Adipose tissue (tissue), 3 donors: ENCODE data around the gene LRRC4C. TPM values are rescaled to one million over a fixed set of nuclear protein-coding genes. Genes with fewer than 3 reads are reported as not detected.

Experiments
- H3K27ac ChIP-seq: one replicate; pipeline ENCODE4 v1.5.1; 2013; ENCODE audit warnings: low read depth, low read length
- WGBS, 3 donors: extraction: QIAGEN DNeasy Blood & Tissue Kit; methylation state at CpG; one replicate each; pipeline ENCODE4 v1.1.7; 2013; 5-methylcytosine and 5-hydroxymethylcytosine counted together
- polyA plus RNA-seq, 3 donors: library from polyadenylated mRNA; stranded (reverse); fragments of 200-250 nt; gene quantifications; one replicate each; pipeline ENCODE4 v1.2.3, GENCODE V29; 2013
- donor health status: healthy with polysubstance abuse.
- donor health status: Bipolar disorder and iron deficiency.
- donor health status: healthy.

Gene LRRC4C
- 1 to 10 TPM in 1 of 3 donors, under 1 TPM in 2; 0.06 to 1.1 (median 0.74) TPM for polyA plus RNA-seq

DNA sequence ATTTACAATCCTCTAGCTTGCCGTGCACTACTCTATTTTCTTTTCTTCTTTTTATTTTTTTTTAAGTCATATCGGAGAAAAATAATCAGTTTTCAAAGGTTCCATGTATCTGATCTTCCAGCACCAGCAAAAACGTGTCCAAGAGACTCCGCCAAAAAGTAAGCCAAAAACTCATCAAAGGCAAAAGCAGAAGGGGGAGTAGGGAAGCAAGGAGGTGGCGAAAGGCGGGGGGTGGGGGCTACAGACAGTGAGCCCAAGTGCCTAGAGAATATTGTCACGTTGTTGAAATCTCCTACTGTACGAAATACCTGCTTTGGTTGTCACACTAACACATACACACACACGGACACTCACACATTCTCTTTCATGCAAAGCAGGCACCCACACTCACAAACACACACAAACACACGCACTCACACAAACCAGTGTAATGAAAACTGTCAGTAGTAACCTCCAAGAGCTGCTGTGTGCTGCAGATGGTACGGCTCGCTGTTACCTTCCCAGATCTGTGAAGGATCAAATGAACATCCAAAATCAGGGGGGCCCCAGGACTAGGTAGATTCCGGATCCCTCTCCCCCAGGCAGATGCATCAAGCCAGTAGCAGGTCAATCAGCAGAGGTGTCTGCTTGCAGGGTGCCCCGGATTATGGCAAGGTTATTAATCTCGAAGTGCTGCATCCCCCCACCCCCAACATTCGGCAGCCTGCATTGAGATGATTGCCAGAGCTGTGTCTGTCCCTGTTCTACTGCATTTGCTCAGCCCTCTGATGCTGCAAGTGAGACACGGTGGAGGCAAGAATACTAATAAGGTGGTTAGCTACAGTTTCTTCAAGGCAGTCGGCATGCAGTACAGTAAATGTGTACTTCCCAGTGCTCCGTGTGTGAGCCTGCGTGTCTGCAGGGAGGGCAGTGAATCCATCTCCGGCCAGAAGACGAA is at the start of gene LRRC4C:
LRRC4C (minus strand) TSS at position 188 of the 937 bp plus-strand sequence.
- H3K27ac ChIP-seq: no peak within 1 kb of the TSS
- WGBS, 3 donors: 4 to 10% (median 6%) methylated on average over 22 of the region's 22 CpGs

DNA sequence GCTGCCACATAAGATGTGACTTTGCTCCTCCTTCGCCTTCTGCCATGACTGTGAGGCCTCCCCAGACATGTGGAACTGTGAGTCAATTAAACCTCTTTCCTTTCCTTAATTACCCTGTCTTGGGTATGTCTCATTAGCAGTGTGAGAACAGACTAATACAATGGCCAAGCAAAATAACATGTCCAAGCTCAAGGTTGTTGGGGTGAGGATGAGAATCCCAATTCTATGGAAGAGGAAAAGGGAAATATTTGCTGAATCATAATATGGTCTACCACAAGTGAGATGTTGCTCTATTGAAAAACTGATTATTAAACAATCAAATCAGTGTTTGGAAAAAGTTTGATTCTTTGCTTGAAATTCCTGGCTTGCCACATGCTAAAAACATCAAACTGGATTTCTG is 48.7 kb upstream of the LRRC4C start:
- 72 to 89% (median 77%) methylated on average over 1 of the region's 1 CpG for WGBS, 3 donors
- H3K27ac ChIP-seq: no peak overlapping the region

DNA sequence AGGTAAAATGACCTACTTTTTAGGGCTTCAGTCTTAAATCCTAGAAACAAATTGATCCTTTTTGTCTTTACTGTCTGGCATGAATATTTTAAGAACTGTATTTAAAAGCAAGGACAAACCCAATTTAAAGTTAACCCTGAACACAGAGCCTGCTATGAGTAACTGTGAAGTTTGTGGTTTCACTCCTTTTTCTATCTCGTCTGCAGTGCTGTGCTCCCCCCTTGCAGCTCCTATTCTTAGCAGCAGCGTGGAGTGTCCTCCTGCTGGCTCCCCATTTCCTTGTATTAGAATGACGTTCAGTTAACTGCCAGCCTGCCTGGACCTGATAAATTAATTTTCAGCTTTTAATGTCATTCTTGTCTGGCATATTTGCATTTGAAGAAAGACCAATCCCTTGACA is 40.0 kb upstream of the LRRC4C start:
- 21 to 26% (median 23%) methylated on average over 3 of the region's 3 CpGs for WGBS, 3 donors
- H3K27ac ChIP-seq: no peak overlapping the region

DNA sequence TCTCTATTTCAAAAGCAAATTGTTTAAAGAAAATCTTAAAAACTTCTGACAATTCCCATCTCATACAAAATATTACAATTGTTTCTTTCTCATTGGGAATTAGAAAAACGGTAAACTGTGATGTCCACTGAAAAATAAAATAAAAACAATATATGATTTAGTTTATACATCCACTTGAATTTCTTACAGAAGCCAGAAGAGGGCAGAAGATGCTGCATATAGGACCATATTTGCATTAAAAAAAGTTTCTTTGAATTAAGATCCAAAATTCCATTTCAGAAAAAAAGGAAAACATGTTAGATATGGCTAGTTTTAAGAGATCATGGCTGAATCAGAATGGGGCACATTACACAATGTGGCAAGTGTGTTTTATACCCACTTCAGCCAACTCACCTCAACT is 39.3 kb upstream of the LRRC4C start:
- 0 to 5% (median 2%) methylated on average over 1 of the region's 1 CpG for WGBS, 3 donors

DNA sequence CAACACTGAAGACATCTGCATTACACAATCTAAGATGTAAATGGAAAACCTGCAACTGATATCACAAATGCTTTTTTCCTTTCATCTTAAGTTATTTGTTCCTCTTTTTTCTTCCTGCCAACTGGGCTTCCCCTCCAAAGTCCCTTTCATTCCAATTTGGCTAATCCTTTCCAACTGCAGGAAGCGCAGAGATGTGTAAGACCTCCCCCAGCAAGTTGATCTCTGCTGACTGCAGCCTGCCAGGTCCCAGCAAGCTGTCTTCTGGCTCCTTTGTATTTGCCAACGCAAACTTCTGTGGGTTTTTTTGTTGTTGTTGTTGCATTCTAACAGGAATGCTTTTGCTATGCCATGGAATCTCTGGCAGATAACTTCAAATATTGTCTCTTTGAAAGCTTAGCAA is 38.5 kb upstream of the LRRC4C start:
- WGBS, 3 donors: 4 to 10% (median 5%) methylated on average over 2 of the region's 2 CpGs
- H3K27ac ChIP-seq: no peak overlapping the region

More for the DNA sequence above, 39.3 kb upstream of the LRRC4C start:
- H3K27ac ChIP-seq: no peak overlapping the region

DNA sequence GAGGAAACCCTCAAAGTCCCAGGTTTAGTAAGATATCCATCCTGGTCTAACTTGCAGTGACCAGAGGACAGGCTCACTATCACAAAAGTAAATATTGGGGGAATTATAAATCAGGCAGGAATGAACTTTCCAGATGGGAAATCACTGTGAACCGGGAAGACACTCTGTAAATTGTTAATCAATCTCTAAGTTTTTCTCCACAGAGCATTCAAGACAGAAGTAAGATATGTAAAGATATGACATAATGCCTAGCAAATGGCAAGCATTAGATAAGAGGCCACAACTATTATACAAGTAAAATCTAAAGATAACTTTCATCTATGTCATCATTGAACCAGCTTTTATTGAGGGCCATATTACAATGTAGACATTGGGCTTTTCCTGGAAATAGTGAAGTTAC is 35.3 kb upstream of the LRRC4C start:
- 14 to 53% (median 35%) methylated on average over 1 of the region's 1 CpG for WGBS, 3 donors
- no peak overlapping the region for H3K27ac ChIP-seq

DNA sequence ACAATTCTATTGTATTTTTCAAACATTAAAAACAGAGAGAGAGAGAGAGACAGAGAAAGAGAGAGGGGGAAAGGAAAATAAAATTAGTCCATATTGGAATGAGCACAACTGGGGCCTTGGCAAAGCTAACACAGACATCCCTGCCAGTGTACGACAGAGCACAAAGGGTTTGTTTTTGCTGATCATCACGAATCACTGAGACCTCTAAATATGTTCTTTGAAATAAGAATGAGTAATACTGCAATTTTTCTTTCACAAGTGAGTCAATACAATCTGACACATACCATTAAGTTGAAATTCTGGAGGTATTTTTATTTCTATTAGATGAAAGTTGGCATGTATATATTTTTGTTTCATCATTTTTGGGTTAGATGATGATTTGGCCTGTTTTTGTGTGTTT is 27.0 kb upstream of the LRRC4C start:
- no peak overlapping the region for H3K27ac ChIP-seq
- 27 to 69% (median 59%) methylated on average over 2 of the region's 2 CpGs for WGBS, 3 donors

DNA sequence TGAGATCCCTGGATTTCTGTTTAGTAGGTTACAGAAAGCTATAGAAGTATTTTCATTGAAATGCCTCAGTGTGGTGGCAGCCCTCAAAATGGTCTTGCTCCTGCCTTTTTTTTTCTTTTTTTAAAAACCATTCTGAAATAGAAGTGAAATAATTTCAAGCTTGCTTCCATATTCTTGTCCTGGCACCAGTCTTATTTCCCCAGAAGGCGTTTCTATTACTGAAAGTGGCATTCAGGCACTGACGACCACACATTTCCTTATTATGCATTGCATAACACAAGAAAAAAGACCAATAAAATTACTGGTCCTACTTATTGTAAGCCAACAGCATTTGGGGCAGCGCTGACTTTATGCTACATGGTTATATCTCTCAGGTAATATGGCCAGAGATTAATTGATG is 24.5 kb upstream of the LRRC4C start:
- no peak overlapping the region for H3K27ac ChIP-seq
- 28 to 41% (median 36%) methylated on average over 3 of the region's 3 CpGs for WGBS, 3 donors

DNA sequence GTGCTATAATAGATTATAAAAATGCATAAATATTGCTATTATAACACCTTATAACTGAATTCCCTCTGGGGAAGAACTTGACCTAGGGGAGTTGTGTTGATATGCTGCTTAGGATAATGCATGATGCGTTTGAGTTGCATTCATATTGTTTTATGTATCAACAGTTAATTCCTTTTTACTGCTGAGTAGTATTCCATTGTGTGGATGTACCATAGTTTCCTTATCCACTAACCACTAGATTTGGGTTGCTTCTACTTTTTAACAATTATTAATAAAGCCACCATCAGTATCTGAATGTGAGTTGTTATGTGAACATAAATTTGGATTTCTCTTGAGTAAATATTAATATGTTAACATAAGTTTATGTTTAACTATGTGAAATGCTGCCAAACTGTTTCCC is 19.7 kb upstream of the LRRC4C start:
- WGBS, 3 donors: 71 to 79% (median 75%) methylated on average over 1 of the region's 1 CpG
- H3K27ac ChIP-seq: no peak overlapping the region

DNA sequence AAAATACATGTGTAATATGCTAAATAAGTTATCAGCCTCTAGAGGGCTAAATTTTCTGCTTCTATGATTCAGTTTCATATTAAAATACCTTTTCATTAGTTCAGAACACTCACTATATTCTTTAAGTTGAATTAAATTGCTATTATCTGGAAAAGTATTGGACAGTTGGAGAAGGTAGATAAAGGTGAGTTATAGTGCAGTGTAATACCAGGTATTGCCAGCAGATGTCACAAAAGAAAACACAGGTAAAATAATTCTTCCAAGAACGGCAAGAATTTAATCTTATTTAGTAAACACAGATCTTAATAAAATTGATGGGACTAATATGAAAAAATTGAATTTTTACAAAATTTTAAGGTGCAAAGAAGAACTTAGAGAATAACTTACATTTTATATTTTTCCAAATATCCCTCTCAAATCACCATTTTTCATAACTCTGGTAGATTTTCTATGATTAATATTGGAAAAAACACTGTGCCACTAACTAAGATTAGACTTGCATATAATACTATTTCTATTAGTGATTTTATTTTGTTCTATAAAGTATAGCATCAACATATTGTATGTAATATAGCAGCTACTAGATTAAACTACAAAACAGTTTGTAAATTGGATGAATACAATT is 1.7 kb upstream of the LRRC4C start:
- 0 to 12% (median 6%) methylated on average over 1 of the region's 1 CpG for WGBS, 3 donors
- H3K27ac ChIP-seq: no peak overlapping the region

DNA sequence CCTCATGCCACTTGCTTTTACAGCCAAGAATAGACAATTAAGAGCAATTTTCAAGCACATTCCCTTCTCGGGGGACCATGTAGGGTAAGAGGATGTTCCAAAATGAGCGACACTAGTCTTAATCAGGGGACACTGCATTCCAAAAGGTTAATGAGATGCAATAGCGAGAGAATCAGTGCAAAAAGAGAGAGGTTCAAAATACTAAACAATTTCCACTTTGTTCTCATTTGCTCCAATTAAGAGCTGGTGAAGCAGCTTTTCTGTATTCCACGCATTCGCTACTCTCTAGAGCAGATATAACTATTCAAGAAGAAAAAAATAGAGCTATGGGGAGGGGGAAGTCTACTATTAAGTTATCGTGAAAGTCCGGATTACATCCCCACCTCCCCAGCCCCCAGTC is 811 bp downstream of the LRRC4C start:
- no peak overlapping the region for H3K27ac ChIP-seq
- WGBS, 3 donors: 8 to 15% (median 9%) methylated on average over 7 of the region's 7 CpGs

DNA sequence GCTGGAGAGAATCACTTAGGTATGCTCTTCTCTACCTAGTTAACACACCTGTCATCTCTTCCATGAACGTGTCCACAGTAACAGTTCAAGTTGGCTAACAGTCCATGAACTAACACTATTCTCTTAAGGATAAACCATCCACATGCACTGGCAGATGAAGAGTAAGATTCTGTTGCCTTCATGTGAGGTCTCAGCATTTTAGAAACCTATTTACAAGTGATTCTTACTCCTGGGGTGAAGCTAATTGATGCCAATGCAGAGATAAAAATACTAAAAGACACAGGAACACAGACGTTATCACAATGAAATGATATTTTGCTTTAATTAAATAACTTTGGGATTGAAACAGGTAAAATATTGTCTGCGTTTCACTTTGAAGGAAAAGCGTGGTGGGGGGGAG is 1.3 kb downstream of the LRRC4C start:
- 16 to 29% (median 18%) methylated on average over 4 of the region's 4 CpGs for WGBS, 3 donors
- H3K27ac ChIP-seq: no peak overlapping the region

DNA sequence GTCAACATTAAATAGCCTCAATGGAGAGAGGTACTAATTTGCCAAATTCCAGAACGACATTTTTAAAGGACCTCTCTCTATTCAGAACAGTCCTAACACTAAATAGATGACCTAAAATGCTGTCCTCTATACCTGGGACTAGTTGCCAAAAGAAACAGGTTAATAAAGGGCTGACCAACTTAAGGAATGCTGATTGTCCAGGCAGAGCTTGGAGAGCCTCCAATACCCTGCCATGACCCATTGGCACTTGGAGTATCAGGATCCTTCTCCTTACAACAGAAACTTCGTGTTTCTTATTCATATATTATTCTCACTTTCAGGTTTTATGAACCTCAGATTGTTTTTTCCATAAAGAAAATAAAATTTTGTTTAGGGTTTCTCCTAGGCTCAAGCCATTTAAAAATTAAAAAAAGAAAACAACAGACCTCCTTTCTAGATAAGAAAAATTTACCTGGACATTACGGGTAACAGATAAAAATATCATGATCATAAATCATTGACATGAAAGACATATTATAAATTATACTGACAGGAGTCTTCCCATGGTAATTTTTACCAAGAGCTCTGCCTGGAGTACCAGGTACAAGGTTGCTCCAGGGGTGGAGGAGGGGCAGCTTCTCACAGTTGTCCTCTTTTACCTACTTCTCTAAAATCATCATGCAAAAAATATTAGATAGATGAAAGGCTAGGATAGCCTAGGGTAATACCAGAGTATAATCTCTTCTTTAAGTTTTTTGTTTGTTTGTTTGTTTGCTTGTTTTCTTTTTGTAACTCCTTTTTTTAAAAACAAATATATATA is 2.0 kb downstream of the LRRC4C start:
- WGBS, 3 donors: 28 to 59% (median 49%) methylated on average over 3 of the region's 3 CpGs
- no peak overlapping the region for H3K27ac ChIP-seq

DNA sequence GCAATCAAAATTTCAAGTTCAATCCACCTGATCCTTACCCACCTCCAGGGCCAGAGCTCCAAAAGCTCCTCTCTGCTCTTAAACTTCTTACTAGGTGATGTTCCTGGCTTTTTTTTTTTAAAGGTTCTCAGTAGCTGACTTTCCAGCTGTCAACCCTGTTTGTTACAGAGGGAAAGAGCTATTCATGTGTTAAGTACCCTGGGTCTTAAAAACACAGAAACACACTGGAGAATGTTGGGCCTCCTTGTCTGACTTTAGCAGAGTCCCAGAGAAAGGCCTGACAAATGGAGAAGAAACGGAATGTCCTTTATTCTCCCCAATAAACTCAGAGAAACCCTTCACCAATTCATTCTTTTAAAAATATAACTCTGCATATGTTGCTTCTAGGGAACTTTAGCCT is 3.2 kb downstream of the LRRC4C start:
- no peak overlapping the region for H3K27ac ChIP-seq
- 42 to 51% (median 48%) methylated on average over 1 of the region's 1 CpG for WGBS, 3 donors

DNA sequence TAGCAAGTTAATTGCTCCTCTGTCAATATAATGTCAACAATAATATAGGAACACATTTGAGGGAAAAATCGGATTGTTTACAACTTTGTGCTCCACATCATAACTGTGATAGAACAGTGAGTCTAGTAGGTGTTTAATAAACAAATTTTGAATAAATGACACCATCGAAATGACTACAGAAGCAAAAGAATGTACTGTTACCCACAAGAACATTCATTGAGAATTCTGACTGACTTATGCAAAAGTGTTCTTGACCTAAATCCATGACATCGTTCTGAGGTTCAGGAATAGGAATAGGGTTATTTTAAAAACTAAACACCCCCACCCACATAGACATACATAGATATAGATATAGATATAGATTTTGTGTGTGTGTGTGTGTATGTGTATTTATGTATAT is 8.4 kb downstream of the LRRC4C start:
- 54 to 70% (median 64%) methylated on average over 3 of the region's 3 CpGs for WGBS, 3 donors
- H3K27ac ChIP-seq: no peak overlapping the region

DNA sequence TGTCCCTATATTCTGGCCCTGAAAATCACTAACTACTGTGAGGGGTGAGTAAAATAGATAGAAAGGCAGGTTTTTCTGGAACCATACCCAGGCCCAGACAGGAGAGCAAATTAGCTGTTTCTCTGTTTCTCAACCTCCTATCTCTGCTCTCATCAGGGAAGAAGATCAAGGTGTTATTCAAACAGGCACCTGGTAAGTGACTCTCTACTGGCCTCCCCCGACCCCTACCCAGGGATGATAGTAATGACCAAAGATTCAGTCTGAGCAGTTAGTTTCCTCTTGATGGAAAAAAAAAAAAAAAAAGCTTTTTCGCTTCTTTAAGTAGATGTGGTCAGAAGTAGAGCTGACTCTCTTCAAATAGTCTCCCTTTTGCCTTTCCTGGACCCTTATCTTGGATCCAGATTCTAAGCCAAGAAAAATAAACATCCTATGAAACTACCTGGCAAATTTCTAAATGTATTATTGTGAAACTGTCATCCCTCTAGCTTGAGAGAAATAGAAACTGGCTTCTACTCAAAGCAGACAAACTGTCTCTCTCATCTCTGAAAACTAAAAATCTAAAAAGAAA is 9.9 kb downstream of the LRRC4C start:
- WGBS, 3 donors: 54 to 65% (median 57%) methylated on average over 2 of the region's 2 CpGs
- no peak overlapping the region for H3K27ac ChIP-seq

DNA sequence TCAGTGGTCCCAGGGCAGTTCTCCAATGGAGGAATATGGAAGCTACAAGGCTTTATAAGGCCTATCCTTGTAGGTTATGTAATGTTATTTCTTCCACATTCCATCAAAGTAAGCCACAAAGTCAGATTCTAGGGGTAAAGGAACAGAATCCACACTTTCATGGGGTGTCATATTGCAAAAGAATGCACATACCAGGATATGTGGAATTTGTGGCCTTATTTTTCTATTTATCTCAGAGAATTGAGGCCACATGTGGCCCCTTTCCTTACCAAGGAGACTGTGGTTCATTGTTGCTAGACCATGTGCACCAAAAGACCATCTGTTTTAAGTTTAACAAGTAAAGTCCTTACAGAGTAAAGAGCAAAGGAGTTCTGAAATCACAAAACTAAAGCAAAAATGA is 12.9 kb downstream of the LRRC4C start:
- H3K27ac ChIP-seq: no peak overlapping the region

DNA sequence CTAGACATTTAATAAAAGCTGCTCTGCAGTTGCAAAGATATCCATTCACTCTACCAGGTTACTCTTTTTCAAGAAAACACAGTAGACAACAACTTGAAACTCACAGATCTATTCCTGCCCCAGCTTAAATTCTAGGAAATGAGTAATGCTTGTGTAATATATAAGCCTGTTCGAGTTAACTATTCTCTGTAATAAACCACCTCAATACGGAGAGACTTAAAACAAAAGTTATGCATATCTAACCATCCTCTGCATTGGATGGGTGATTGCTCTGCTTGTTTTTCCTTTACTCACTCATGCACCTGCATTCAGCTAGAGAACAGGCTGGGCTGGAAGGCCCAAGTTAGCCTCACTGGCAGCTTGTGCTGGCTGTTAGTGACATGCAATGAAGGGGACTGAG is 13.3 kb downstream of the LRRC4C start:
- H3K27ac ChIP-seq: no peak overlapping the region
- WGBS, 3 donors: 55 to 73% (median 57%) methylated on average over 2 of the region's 2 CpGs

DNA sequence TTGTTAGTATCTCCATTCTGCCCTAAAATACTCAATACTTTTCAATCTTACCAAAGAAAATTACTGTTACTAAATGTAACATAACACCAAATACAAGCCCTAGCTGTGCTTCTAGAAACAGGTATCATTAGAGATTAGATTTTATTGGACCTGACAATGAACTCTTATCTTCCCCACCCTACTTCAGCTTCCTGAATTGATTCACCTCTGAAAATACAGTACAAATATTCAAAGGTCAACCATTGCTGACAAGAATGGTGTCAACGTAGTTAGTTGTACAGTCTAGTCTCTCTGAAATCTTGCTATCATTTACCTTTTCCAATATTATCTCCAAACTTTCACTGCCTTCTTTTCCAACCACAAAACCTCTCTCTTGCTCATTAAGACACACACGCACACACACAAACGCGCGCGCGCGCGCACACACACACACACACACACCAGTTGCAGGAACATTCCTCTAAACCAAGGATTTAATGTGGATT is 22.4 kb downstream of the LRRC4C start:
- H3K27ac ChIP-seq: no peak overlapping the region
- 52 to 79% (median 79%) methylated on average over 9 of the region's 9 CpGs for WGBS, 3 donors
